GM23338 (cell line): ENCODE results near the gene TTC23. TPM values are rescaled to one million over a fixed set of nuclear protein-coding genes. Genes with fewer than 3 reads are reported as not detected.

Experiments used
- ATAC-seq: fragments of 200-7000 bp; cut with Tn5 transposase; 3 replicates; pipeline ENCODE4 v1.9.1; 2020
- DNase-seq: peaks from one replicate; pipeline ENCODE4 v3.0.0-alpha.2; 2015; ENCODE audit warnings: low spot score
- H2AFZ ChIP-seq: fragments of 200-600 bp; sonication (generic); 2 replicates; pipeline ENCODE4 v1.8.0; 2016; ENCODE audit warnings: antibody characterized with exemption, mild to moderate bottlenecking, moderate library complexity
- H3F3A ChIP-seq: fragments of 200-600 bp; sonication (generic); replicated peaks from 2 replicates; pipeline ENCODE4 v1.8.0; 2017; ENCODE audit warnings: antibody characterized with exemption, mixed run types, low read depth
- H3K27ac ChIP-seq: fragments of 200-600 bp; sonication (generic); 2 replicates; pipeline ENCODE4 v1.6.1; 2016; ENCODE audit warnings: low read depth
- H3K27me3 ChIP-seq: fragments of 200-600 bp; sonication (generic); 2 replicates; pipeline ENCODE4 v1.8.0; 2016; ENCODE audit warnings: mild to moderate bottlenecking, mixed run types, moderate library complexity; ENCODE audit not compliant: insufficient read depth
- H3K36me3 ChIP-seq: fragments of 200-600 bp; sonication (generic); 2 replicates; pipeline ENCODE4 v1.8.0; 2016; ENCODE audit warnings: mild to moderate bottlenecking; ENCODE audit not compliant: insufficient read depth
- H3K4me1 ChIP-seq: fragments of 200-600 bp; sonication (generic); 2 replicates; pipeline ENCODE4 v1.8.0; 2016; ENCODE audit warnings: mild to moderate bottlenecking, moderate library complexity; ENCODE audit not compliant: insufficient read depth
- H3K4me2 ChIP-seq: fragments of 200-600 bp; sonication (generic); 2 replicates; pipeline ENCODE4 v1.7.1; 2017; ENCODE audit warnings: mixed run types
- H3K4me3 ChIP-seq: fragments of 200-600 bp; sonication (generic); 2 replicates; pipeline ENCODE4 v1.6.1; 2016; ENCODE audit warnings: mixed run types
- H3K79me2 ChIP-seq: fragments of 200-600 bp; sonication (generic); replicated peaks from 2 replicates; pipeline ENCODE4 v1.8.0; 2017; ENCODE audit warnings: mild to moderate bottlenecking; ENCODE audit not compliant: insufficient read depth
- H3K9me2 ChIP-seq: fragments of 200-600 bp; sonication (generic); 2 replicates; pipeline ENCODE4 v1.8.0; 2017; ENCODE audit not compliant: insufficient read depth
- H4K20me1 ChIP-seq: fragments of 200-600 bp; sonication (generic); replicated peaks from 2 replicates; pipeline ENCODE4 v1.8.0; 2017; ENCODE audit warnings: mild to moderate bottlenecking; ENCODE audit not compliant: insufficient read depth
- H3K27ac Mint-ChIP-seq: 2 replicates; pipeline ENCODE4 v1.8.0; 2020; ENCODE audit warnings: inconsistent platforms, mild to moderate bottlenecking, moderate library complexity, mixed read lengths
- H3K27me3 Mint-ChIP-seq: 3 replicates; pipeline ENCODE4 v1.8.0; 2022; ENCODE audit warnings: low read depth, mild to moderate bottlenecking, moderate library complexity, mixed read lengths, inconsistent platforms; ENCODE audit not compliant: insufficient read depth, poor library complexity
- H3K36me3 Mint-ChIP-seq: 3 replicates; pipeline ENCODE4 v1.8.0; 2021; ENCODE audit warnings: low read depth, mild to moderate bottlenecking, inconsistent platforms, moderate library complexity, mixed read lengths
- H3K4me1 Mint-ChIP-seq: 3 replicates; pipeline ENCODE4 v1.8.0; 2020; ENCODE audit warnings: mild to moderate bottlenecking, inconsistent platforms, mixed read lengths
- H3K4me3 Mint-ChIP-seq: 3 replicates; pipeline ENCODE4 v1.8.0; 2021; ENCODE audit warnings: moderate library complexity, mild to moderate bottlenecking, inconsistent platforms, mixed read lengths
- H3K9me3 Mint-ChIP-seq: 3 replicates; pipeline ENCODE4 v1.8.0; 2020; ENCODE audit warnings: moderate library complexity, mild to moderate bottlenecking, inconsistent platforms, mixed read lengths
- CREB1 ChIP-seq: fragments of 250-450 bp; sonication (Bioruptor Pico); IDR thresholded peaks from 2 replicates; pipeline ENCODE4 v1.5.0; 2020; ENCODE audit warnings: low read depth, mild to moderate bottlenecking, moderate library complexity
- EZH2 ChIP-seq: fragments of 200-600 bp; sonication (generic); IDR thresholded peaks from one replicate; pipeline ENCODE4 v1.8.0; 2017; ENCODE audit warnings: antibody characterized with exemption, mild to moderate bottlenecking, low read depth; ENCODE audit not compliant: unreplicated experiment
- JUNB ChIP-seq: IDR thresholded peaks from one replicate; pipeline ENCODE4 v1.6.1; 2016; ENCODE audit warnings: antibody characterized with exemption; ENCODE audit not compliant: unreplicated experiment
- NANOG ChIP-seq: IDR thresholded peaks from 2 replicates; pipeline ENCODE4 v1.6.1; 2016; ENCODE audit warnings: antibody characterized with exemption, borderline replicate concordance
- POLR2AphosphoS5 ChIP-seq: IDR thresholded peaks from 2 replicates; pipeline ENCODE4 v1.6.1; 2016; ENCODE audit warnings: antibody characterized with exemption, low read depth
- STAT1 ChIP-seq: IDR thresholded peaks from one replicate; pipeline ENCODE4 v1.6.1; 2016; ENCODE audit warnings: antibody characterized with exemption; ENCODE audit not compliant: unreplicated experiment
- ZNF114 ChIP-seq: fragments of 250-450 bp; sonication (Bioruptor Pico); IDR thresholded peaks from 2 replicates; pipeline ENCODE4 v1.5.0; 2020; ENCODE audit warnings: mild to moderate bottlenecking, moderate library complexity
- polyA plus RNA-seq: library from polyadenylated mRNA; unstranded; fragments of >200 nt; fragmentation: Nextera tagmentation; extraction: Ambion mirVana; gene quantifications from 2 replicates; pipeline ENCODE4 v1.2.1, GENCODE V29; 2016
- total RNA-seq: library from RNA; depleted of rRNA; stranded (reverse); fragments of >200 nt; shearing (Covaris generic); gene quantifications from 2 replicates; pipeline ENCODE4 v1.2.3, GENCODE V29; 2014
- TF ChIP-seq, protein P1 (sequence below), 2 experiments: fragments of 200-600 bp in 1 of 2; sonication (generic) in 1 of 2; conservative IDR thresholded peaks; 2 replicates each; pipeline versions ENCODE4 v1.5.1 to v1.6.1; 2016 to 2017; ENCODE audit warnings: antibody characterized with exemption in 2 of 2, low read depth in 2 of 2, mild to moderate bottlenecking in 2 of 2, moderate library complexity in 1 of 2
- TF ChIP-seq, protein P2 (sequence below): IDR thresholded peaks from one replicate; pipeline ENCODE4 v1.6.1; 2018; ENCODE audit warnings: antibody characterized with exemption; ENCODE audit not compliant: unreplicated experiment
- TF ChIP-seq, protein P3 (sequence below): IDR thresholded peaks from 2 replicates; pipeline ENCODE4 v1.6.1; 2016; ENCODE audit warnings: antibody characterized with exemption
- TF ChIP-seq, protein P4 (sequence below): fragments of 250-450 bp; sonication (Bioruptor Pico); IDR thresholded peaks from 2 replicates; pipeline ENCODE4 v1.5.0; 2020; ENCODE audit warnings: mild to moderate bottlenecking, moderate library complexity

Gene TTC23
- total and polyA plus RNA-seq, 2 experiments from 2014 or later, result 6.3 to 25.2 TPM

DNA sequence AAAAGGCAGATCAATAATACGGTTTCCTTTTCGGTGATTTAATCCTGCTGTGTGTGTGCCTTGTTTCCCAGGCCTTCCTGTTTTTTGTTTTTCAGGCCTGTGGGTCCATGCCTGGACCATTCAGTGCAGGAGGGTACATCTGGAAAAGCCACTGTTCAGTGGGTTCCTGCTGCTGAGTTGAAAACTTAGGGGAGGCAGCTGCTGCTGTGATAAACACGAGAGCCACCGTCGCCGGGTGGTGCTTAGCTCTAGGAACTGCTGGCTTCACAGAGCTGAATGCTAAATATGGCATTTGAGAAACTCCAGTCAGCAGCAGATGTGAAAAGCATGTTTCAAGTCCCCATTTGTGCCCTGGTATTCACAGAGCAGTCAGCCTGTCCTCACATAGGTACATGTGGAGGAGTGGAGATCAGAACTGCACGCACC is 100.5 kb downstream of the TTC23 start:
- Histone ChIP-seq H3K36me3 (no peaks in the 10 kb centered on the region), H2AFZ (no peak overlapping the region), H3K9me2 (no peaks in the 10 kb centered on the region), H3K4me3 (no peak overlapping the region), H3K27me3 (no peaks in the 10 kb centered on the region), H3K79me2 (no peaks in the 10 kb centered on the region), H4K20me1 (no peaks in the 10 kb centered on the region), H3F3A (no peaks in the 10 kb centered on the region), H3K4me2 (no peak overlapping the region), H3K4me1 (peaks cover 10% of the 10 kb centered on the region), H3K27ac (no peak overlapping the region)
- Mint-ChIP-seq H3K27me3 (peaks cover 6% of the 10 kb centered on the region), H3K9me3 (no peaks in the 10 kb centered on the region), H3K36me3 (peaks cover 10% of the 10 kb centered on the region), H3K4me1 (peaks cover 26% of the 10 kb centered on the region), H3K27ac (no peak overlapping the region), H3K4me3 (no peak overlapping the region)
- ATAC-seq (no peak), DNase-seq (no peak)
- TF ChIP-seq ZNF114 (no peak), EZH2 (no peak), NANOG (no peak), CREB1 (no peak), POLR2AphosphoS5 (no peak), JUNB (no peak), STAT1 (no peak)
- TF ChIP-seq, protein P1, sequence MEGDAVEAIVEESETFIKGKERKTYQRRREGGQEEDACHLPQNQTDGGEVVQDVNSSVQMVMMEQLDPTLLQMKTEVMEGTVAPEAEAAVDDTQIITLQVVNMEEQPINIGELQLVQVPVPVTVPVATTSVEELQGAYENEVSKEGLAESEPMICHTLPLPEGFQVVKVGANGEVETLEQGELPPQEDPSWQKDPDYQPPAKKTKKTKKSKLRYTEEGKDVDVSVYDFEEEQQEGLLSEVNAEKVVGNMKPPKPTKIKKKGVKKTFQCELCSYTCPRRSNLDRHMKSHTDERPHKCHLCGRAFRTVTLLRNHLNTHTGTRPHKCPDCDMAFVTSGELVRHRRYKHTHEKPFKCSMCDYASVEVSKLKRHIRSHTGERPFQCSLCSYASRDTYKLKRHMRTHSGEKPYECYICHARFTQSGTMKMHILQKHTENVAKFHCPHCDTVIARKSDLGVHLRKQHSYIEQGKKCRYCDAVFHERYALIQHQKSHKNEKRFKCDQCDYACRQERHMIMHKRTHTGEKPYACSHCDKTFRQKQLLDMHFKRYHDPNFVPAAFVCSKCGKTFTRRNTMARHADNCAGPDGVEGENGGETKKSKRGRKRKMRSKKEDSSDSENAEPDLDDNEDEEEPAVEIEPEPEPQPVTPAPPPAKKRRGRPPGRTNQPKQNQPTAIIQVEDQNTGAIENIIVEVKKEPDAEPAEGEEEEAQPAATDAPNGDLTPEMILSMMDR (conservative IDR thresholded peaks at IDR 0.05; ENCODE audit: low read depth in 2 of 2), result no peak
- TF ChIP-seq, protein P2, sequence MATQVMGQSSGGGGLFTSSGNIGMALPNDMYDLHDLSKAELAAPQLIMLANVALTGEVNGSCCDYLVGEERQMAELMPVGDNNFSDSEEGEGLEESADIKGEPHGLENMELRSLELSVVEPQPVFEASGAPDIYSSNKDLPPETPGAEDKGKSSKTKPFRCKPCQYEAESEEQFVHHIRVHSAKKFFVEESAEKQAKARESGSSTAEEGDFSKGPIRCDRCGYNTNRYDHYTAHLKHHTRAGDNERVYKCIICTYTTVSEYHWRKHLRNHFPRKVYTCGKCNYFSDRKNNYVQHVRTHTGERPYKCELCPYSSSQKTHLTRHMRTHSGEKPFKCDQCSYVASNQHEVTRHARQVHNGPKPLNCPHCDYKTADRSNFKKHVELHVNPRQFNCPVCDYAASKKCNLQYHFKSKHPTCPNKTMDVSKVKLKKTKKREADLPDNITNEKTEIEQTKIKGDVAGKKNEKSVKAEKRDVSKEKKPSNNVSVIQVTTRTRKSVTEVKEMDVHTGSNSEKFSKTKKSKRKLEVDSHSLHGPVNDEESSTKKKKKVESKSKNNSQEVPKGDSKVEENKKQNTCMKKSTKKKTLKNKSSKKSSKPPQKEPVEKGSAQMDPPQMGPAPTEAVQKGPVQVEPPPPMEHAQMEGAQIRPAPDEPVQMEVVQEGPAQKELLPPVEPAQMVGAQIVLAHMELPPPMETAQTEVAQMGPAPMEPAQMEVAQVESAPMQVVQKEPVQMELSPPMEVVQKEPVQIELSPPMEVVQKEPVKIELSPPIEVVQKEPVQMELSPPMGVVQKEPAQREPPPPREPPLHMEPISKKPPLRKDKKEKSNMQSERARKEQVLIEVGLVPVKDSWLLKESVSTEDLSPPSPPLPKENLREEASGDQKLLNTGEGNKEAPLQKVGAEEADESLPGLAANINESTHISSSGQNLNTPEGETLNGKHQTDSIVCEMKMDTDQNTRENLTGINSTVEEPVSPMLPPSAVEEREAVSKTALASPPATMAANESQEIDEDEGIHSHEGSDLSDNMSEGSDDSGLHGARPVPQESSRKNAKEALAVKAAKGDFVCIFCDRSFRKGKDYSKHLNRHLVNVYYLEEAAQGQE, result no peak
- TF ChIP-seq, protein P3, sequence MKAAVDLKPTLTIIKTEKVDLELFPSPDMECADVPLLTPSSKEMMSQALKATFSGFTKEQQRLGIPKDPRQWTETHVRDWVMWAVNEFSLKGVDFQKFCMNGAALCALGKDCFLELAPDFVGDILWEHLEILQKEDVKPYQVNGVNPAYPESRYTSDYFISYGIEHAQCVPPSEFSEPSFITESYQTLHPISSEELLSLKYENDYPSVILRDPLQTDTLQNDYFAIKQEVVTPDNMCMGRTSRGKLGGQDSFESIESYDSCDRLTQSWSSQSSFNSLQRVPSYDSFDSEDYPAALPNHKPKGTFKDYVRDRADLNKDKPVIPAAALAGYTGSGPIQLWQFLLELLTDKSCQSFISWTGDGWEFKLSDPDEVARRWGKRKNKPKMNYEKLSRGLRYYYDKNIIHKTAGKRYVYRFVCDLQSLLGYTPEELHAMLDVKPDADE, result no peak
- TF ChIP-seq, protein P4, sequence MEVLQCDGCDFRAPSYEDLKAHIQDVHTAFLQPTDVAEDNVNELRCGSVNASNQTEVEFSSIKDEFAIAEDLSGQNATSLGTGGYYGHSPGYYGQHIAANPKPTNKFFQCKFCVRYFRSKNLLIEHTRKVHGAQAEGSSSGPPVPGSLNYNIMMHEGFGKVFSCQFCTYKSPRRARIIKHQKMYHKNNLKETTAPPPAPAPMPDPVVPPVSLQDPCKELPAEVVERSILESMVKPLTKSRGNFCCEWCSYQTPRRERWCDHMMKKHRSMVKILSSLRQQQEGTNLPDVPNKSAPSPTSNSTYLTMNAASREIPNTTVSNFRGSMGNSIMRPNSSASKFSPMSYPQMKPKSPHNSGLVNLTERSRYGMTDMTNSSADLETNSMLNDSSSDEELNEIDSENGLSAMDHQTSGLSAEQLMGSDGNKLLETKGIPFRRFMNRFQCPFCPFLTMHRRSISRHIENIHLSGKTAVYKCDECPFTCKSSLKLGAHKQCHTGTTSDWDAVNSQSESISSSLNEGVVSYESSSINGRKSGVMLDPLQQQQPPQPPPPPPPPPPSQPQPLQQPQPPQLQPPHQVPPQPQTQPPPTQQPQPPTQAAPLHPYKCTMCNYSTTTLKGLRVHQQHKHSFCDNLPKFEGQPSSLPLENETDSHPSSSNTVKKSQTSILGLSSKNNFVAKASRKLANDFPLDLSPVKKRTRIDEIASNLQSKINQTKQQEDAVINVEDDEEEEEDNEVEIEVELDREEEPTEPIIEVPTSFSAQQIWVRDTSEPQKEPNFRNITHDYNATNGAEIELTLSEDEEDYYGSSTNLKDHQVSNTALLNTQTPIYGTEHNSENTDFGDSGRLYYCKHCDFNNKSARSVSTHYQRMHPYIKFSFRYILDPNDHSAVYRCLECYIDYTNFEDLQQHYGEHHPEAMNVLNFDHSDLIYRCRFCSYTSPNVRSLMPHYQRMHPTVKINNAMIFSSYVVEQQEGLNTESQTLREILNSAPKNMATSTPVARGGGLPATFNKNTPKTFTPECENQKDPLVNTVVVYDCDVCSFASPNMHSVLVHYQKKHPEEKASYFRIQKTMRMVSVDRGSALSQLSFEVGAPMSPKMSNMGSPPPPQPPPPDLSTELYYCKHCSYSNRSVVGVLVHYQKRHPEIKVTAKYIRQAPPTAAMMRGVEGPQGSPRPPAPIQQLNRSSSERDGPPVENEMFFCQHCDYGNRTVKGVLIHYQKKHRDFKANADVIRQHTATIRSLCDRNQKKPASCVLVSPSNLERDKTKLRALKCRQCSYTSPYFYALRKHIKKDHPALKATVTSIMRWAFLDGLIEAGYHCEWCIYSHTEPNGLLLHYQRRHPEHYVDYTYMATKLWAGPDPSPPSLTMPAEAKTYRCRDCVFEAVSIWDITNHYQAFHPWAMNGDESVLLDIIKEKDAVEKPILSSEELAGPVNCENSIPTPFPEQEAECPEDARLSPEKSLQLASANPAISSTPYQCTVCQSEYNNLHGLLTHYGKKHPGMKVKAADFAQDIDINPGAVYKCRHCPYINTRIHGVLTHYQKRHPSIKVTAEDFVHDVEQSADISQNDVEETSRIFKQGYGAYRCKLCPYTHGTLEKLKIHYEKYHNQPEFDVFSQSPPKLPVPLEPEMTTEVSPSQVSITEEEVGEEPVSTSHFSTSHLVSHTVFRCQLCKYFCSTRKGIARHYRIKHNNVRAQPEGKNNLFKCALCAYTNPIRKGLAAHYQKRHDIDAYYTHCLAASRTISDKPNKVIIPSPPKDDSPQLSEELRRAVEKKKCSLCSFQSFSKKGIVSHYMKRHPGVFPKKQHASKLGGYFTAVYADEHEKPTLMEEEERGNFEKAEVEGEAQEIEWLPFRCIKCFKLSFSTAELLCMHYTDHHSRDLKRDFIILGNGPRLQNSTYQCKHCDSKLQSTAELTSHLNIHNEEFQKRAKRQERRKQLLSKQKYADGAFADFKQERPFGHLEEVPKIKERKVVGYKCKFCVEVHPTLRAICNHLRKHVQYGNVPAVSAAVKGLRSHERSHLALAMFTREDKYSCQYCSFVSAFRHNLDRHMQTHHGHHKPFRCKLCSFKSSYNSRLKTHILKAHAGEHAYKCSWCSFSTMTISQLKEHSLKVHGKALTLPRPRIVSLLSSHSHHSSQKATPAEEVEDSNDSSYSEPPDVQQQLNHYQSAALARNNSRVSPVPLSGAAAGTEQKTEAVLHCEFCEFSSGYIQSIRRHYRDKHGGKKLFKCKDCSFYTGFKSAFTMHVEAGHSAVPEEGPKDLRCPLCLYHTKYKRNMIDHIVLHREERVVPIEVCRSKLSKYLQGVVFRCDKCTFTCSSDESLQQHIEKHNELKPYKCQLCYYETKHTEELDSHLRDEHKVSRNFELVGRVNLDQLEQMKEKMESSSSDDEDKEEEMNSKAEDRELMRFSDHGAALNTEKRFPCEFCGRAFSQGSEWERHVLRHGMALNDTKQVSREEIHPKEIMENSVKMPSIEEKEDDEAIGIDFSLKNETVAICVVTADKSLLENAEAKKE (CRISPR knock-in tag), result no peak
